VCaP (cell line): ENCODE data around the gene TSPAN2.

Source experiments
- H3K27ac ChIP-seq: fragments of 450-650 bp; 2 replicates; pipeline ENCODE4 v1.5.1; 2017
- TF ChIP-seq, protein P1 (sequence below): fragments of 450-650 bp; conservative IDR thresholded peaks from 2 replicates; pipeline ENCODE4 v1.5.1; 2017; ENCODE audit warnings: mild to moderate bottlenecking, moderate library complexity

TSPAN2 gene

DNA sequence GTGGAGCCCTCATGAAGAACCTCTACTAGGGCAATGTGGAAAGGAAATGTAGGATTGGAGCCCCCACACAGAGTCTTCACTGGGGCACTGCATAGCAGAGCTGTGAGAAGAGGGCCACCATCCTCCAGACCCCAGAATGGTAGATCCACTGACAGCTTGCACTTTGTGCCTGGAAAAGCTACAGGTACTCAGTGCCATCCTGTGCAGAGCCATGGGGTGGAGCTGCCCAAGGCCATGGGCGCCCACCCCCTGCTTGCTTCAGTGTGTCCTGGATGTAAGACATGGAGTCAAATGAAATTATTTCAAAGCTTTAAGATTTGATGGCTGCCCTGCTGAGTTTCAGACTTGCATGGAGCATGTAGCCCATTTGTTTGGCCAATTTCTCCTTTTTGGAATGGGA lies 76.9 kb downstream of the TSPAN2 start:
- TF ChIP-seq, protein P1, sequence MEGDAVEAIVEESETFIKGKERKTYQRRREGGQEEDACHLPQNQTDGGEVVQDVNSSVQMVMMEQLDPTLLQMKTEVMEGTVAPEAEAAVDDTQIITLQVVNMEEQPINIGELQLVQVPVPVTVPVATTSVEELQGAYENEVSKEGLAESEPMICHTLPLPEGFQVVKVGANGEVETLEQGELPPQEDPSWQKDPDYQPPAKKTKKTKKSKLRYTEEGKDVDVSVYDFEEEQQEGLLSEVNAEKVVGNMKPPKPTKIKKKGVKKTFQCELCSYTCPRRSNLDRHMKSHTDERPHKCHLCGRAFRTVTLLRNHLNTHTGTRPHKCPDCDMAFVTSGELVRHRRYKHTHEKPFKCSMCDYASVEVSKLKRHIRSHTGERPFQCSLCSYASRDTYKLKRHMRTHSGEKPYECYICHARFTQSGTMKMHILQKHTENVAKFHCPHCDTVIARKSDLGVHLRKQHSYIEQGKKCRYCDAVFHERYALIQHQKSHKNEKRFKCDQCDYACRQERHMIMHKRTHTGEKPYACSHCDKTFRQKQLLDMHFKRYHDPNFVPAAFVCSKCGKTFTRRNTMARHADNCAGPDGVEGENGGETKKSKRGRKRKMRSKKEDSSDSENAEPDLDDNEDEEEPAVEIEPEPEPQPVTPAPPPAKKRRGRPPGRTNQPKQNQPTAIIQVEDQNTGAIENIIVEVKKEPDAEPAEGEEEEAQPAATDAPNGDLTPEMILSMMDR: no peak
- H3K27ac ChIP-seq: no peak overlapping the region

DNA sequence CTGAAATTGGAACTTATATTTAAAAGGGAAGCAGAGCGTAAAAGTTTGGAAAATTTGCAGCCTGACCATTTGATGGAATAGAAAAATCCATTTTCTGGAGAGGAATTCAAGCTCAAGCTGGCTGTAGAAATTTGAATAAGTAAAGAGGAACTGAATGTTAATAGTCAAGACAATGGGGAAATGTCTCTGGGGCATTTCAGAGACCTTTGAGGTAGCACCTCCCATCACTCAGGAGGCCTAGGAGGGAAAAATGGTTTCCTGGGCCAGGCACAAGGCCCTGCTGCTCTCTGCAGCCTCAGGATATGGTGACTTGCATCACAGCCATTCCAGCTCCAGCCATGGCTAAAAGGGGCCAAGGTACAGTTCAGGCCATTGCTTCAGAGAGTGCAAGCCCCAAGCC lies 77.3 kb downstream of the TSPAN2 start:
- no peak overlapping the region for H3K27ac ChIP-seq
- TF ChIP-seq, protein P1: no peak

DNA sequence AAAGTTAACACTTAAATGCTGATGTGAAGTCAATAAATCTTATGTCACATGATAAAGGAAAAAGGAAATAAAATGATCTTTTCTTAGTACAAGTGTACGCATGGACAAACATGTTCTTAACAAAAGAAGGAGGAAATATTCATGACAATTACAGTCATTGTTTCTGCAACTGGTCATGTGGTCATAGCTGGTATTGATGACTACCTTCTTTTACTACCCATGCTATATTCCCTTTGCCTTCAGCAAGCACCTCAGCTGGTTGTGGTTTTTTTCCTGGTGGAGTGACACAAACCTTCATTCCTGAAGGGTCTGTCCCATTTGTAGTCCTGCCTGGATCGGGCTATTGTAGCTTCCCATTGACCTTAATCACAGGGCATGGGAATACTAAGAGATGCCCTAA lies 83.1 kb downstream of the TSPAN2 start:
- TF ChIP-seq, protein P1: no peak
- H3K27ac ChIP-seq: no peak overlapping the region
